ENCODE measurements around the gene LMO1. TPM values are rescaled to one million over a fixed set of nuclear protein-coding genes. Genes with fewer than 3 reads are reported as not detected.

The LMO1 gene
- total and polyA plus RNA-seq, 9 of the 15 experiments (the other 6 are each of a cell fraction or from before 2014, with no cell fraction given), result not detected

- FAIRE-seq (no peak), ATAC-seq (no peak), DNase-seq (ENCODE audit: extremely low read depth in 1 of 4, low spot score in 3 of 4) (no peak)
- H3K27me3 ChIP-seq (ENCODE audit: control insufficient read depth in 2 of 2, insufficient read depth in 2 of 2, low read length in 2 of 2), result peaks cover 0 to 56% of the 10 kb centered on the region in 2 experiments; a peak in 2 of 5 replicates
- no peaks in the 10 kb centered on the region for H3K9me3 ChIP-seq (replicated peaks; ENCODE audit: control insufficient read depth, insufficient read depth, low read depth, low read length)
- CTCF ChIA-PET (ENCODE audit: low intra/inter-chr PET ratio), result no interaction called here
- no peaks in the 10 kb centered on the region for H3K79me2 ChIP-seq (ENCODE audit: control insufficient read depth, insufficient read depth, low read length)
- WGBS (ENCODE audit: insufficient coverage, low coverage, missing lambda C conversion rate), result 2% methylated on average over 19 of the region's 21 CpGs
- in situ Hi-C loops (cut with MboI) (no loop called here), intact Hi-C loops (cut with micrococcal nuclease) (no loop called here)
- no peak overlapping the region for H3K4me2 ChIP-seq (ENCODE audit: insufficient read depth, low read length)
- no peak overlapping the region for H2AFZ ChIP-seq (ENCODE audit: low read depth, low read length)
- H3K27ac ChIP-seq (ENCODE audit: extremely low read depth, low read depth, low read length), result no peak overlapping the region
- peaks cover 5% of the 10 kb centered on the region; the same call in 1 of the 2 replicates for H4K20me1 ChIP-seq (replicated peaks; ENCODE audit: control insufficient read depth, insufficient read depth, low read length)
- no peak overlapping the region for H3K4me3 ChIP-seq
- POLR2A ChIA-PET, result interaction anchor here (0.6 kb wide), 1 partner anchor 329 kb away, joined by 3 read pairs; no protein-coding TSS in a partner anchor
- H3K4me1 ChIP-seq (replicated peaks in 1 of 2; ENCODE audit: control insufficient read depth in 2 of 2, insufficient read depth in 2 of 2, low read length in 2 of 2), result no peaks in the 10 kb centered on the region; a peak in 1 of 5 replicates
- no peaks in the 10 kb centered on the region for H3K9me1 ChIP-seq (ENCODE audit: control insufficient read depth, insufficient read depth, low read length)
- no TSS peak for BruUV-seq (replicated peaks)
- no peaks in the 10 kb centered on the region for H3K36me3 ChIP-seq (ENCODE audit: control insufficient read depth, insufficient read depth, low read length)
- H3K9ac ChIP-seq (ENCODE audit: insufficient read depth in 1 of 2, low read depth in 2 of 2, low read length in 2 of 2), result no peak overlapping the region; a peak in 1 of 4 replicates
- no peak for TF ChIP-seq CCAR2 (IDR thresholded peaks at IDR 0.05; ENCODE audit: low read depth, low read length)
- no peak for TF ChIP-seq E2F6 (IDR thresholded peaks at IDR 0.05; ENCODE audit: borderline replicate concordance in 1 of 2, extremely low read depth in 1 of 2, insufficient read depth in 1 of 2, insufficient read length in 1 of 2, low read depth in 1 of 2, low read length in 1 of 2, poor library complexity in 1 of 2, severe bottlenecking in 1 of 2)
- no peak for TF ChIP-seq KDM4B (IDR thresholded peaks at IDR 0.05; ENCODE audit: borderline replicate concordance in 2 of 2, low read depth in 1 of 2)
- no peak for TF ChIP-seq ELF4 (CRISPR knock-in tag; IDR thresholded peaks at IDR 0.05)
- no peak for TF ChIP-seq REST (IDR thresholded peaks at IDR 0.05; ENCODE audit: borderline replicate concordance)
- TF ChIP-seq REST (CRISPR knock-in tag; IDR thresholded peaks at IDR 0.05; ENCODE audit: low read depth), result no peak
- TF ChIP-seq, protein P1, sequence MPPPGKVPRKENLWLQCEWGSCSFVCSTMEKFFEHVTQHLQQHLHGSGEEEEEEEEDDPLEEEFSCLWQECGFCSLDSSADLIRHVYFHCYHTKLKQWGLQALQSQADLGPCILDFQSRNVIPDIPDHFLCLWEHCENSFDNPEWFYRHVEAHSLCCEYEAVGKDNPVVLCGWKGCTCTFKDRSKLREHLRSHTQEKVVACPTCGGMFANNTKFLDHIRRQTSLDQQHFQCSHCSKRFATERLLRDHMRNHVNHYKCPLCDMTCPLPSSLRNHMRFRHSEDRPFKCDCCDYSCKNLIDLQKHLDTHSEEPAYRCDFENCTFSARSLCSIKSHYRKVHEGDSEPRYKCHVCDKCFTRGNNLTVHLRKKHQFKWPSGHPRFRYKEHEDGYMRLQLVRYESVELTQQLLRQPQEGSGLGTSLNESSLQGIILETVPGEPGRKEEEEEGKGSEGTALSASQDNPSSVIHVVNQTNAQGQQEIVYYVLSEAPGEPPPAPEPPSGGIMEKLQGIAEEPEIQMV (tag; conservative IDR thresholded peaks at IDR 0.05; ENCODE audit: low read depth), result no peak
Observed at GRCh38 chr11:8230921-8231847, 32.5 kb downstream of the LMO1 start.
